Trophoblast cell (in vitro differentiated cells and primary cell): ENCODE data around the gene ASCC1.

Experiments
- DNase-seq, 2 donors: peaks; one replicate each; pipeline ENCODE4 v3.0.0-alpha.2; 2016
- H2AFZ ChIP-seq: 2 replicates; pipeline ENCODE4 v1.6.1; 2013; ENCODE audit warnings: low read length, moderate library complexity, mild to moderate bottlenecking; ENCODE audit not compliant: insufficient read depth, poor library complexity
- H2AK5ac ChIP-seq: 2 replicates; pipeline ENCODE4 v1.6.1; 2013; ENCODE audit warnings: mild to moderate bottlenecking, low read length
- H2BK120ac ChIP-seq: 2 replicates; pipeline ENCODE4 v1.6.1; 2013; ENCODE audit warnings: low read length, mild to moderate bottlenecking, moderate library complexity; ENCODE audit not compliant: insufficient read depth, poor library complexity
- H2BK12ac ChIP-seq: 2 replicates; pipeline ENCODE4 v1.6.1; 2013; ENCODE audit warnings: mild to moderate bottlenecking, low read length, moderate library complexity
- H2BK5ac ChIP-seq: 2 replicates; pipeline ENCODE4 v1.6.1; 2013; ENCODE audit warnings: low read length, low read depth, moderate library complexity, mild to moderate bottlenecking; ENCODE audit not compliant: poor library complexity
- H3K14ac ChIP-seq: 2 replicates; pipeline ENCODE4 v1.6.1; 2013; ENCODE audit warnings: mild to moderate bottlenecking, low read length
- H3K18ac ChIP-seq: 2 replicates; pipeline ENCODE4 v1.6.1; 2013; ENCODE audit warnings: mild to moderate bottlenecking, low read length
- H3K23ac ChIP-seq: 2 replicates; pipeline ENCODE4 v1.6.1; 2013; ENCODE audit warnings: low read length
- H3K27ac ChIP-seq: 2 replicates; pipeline ENCODE4 v1.5.1; 2013; ENCODE audit warnings: low read depth, mild to moderate bottlenecking, inconsistent platforms, low read length, moderate library complexity
- H3K27me3 ChIP-seq: 2 replicates; pipeline ENCODE4 v1.6.1; 2013; ENCODE audit warnings: inconsistent platforms, mild to moderate bottlenecking, low read length, moderate library complexity; ENCODE audit not compliant: insufficient read depth
- H3K36me3 ChIP-seq, 2 experiments: 1 replicate in 1 of 2; 2 replicates in 1 of 2; pipeline ENCODE4 v1.6.1; 2013; ENCODE audit warnings: low read length in 2 of 2, mild to moderate bottlenecking in 2 of 2, moderate library complexity in 1 of 2; ENCODE audit not compliant: insufficient read depth in 2 of 2, control insufficient read depth in 1 of 2
- H3K4ac ChIP-seq: 2 replicates; pipeline ENCODE4 v1.6.1; 2013; ENCODE audit warnings: low read depth, mild to moderate bottlenecking, low read length, moderate library complexity
- H3K4me1 ChIP-seq, 2 experiments: 1 replicate in 1 of 2; 2 replicates in 1 of 2; pipeline ENCODE4 v1.6.1; 2013; ENCODE audit warnings: low read length in 2 of 2, mild to moderate bottlenecking in 2 of 2, moderate library complexity in 1 of 2; ENCODE audit not compliant: insufficient read depth in 2 of 2, control insufficient read depth in 1 of 2
- H3K4me2 ChIP-seq: 2 replicates; pipeline ENCODE4 v1.6.1; 2013; ENCODE audit warnings: inconsistent platforms, mild to moderate bottlenecking, low read length, moderate library complexity
- H3K4me3 ChIP-seq: 2 replicates; pipeline ENCODE4 v1.5.1; 2013; ENCODE audit warnings: mild to moderate bottlenecking, low read depth, low read length, inconsistent platforms
- H3K79me1 ChIP-seq: one replicate; pipeline ENCODE4 v1.6.1; 2013; ENCODE audit warnings: low read length
- H3K79me2 ChIP-seq: 2 replicates; pipeline ENCODE4 v1.6.1; 2013; ENCODE audit warnings: low read length, mild to moderate bottlenecking; ENCODE audit not compliant: control insufficient read depth, insufficient read depth, poor library complexity
- H3K9ac ChIP-seq: 2 replicates; pipeline ENCODE4 v1.6.1; 2013; ENCODE audit warnings: mild to moderate bottlenecking, low read length
- H3K9me3 ChIP-seq: 2 replicates; pipeline ENCODE4 v1.6.1; 2013; ENCODE audit warnings: low read depth, mild to moderate bottlenecking, control low read depth, inconsistent platforms, low read length; ENCODE audit not compliant: insufficient read depth
- H4K12ac ChIP-seq: 2 replicates; pipeline ENCODE4 v1.6.1; 2013; ENCODE audit warnings: low read depth, mild to moderate bottlenecking, low read length, moderate library complexity
- H4K8ac ChIP-seq: 2 replicates; pipeline ENCODE4 v1.6.1; 2013; ENCODE audit warnings: low read depth, mild to moderate bottlenecking, low read length, moderate library complexity
- H4K91ac ChIP-seq: one replicate; pipeline ENCODE4 v1.6.1; 2013; ENCODE audit warnings: low read depth, mild to moderate bottlenecking, low read length, moderate library complexity
- WGBS: extraction: QIAGEN DNeasy Blood & Tissue Kit; methylation state at CpG from one replicate; pipeline ENCODE4 v1.1.7; 2013; ENCODE audit warnings: missing lambda C conversion rate; ENCODE audit not compliant: insufficient read length, insufficient coverage; ENCODE audit errors: extremely low coverage; 5-methylcytosine and 5-hydroxymethylcytosine counted together

The ASCC1 gene

DNA sequence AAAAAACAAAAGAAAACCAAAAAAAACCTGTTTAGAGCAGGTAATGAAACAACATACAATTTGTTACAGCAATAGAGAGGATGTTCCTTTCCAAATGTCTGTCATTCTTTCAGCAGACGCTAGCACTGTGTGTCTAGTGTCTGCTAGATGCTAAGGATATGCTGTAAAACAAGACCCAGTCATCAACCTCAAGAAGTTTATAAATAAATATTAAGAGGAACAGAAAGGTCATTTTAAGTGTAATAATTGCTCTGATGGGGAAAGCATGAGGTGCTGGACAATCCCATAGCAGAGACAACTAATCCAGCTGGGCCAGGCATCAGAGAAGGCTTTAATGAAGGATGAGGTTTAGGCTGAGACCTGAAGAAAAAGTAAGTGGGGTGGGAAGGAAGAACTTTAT lies 23.3 kb upstream of the ASCC1 start:
- Histone ChIP-seq H2BK12ac (no peak overlapping the region), H2BK120ac (no peak overlapping the region), H3K23ac (no peak overlapping the region), H3K4me2 (no peak overlapping the region), H3K27me3 (no peaks in the 10 kb centered on the region), H3K14ac (no peak overlapping the region), H3K4me1 (peaks cover 6 to 7% of the 10 kb centered on the region in 2 experiments), H3K4me3 (no peak overlapping the region), H3K18ac (no peak overlapping the region), H3K79me1 (no peaks in the 10 kb centered on the region), H2AK5ac (no peak overlapping the region), H4K91ac (no peak overlapping the region), H3K9ac (no peak overlapping the region), H4K8ac (no peak overlapping the region), H2AFZ (no peak overlapping the region), H3K27ac (no peak overlapping the region), H2BK5ac (no peak overlapping the region), H4K12ac (no peak overlapping the region), H3K9me3 (peaks cover 2% of the 10 kb centered on the region), H3K4ac (no peak overlapping the region), H3K36me3 (peaks cover 5 to 8% of the 10 kb centered on the region in 2 experiments), H3K79me2 (no peaks in the 10 kb centered on the region)
- no CpG with 5 or more reads among the region's 1 CpG for WGBS
- DNase-seq: no peak

DNA sequence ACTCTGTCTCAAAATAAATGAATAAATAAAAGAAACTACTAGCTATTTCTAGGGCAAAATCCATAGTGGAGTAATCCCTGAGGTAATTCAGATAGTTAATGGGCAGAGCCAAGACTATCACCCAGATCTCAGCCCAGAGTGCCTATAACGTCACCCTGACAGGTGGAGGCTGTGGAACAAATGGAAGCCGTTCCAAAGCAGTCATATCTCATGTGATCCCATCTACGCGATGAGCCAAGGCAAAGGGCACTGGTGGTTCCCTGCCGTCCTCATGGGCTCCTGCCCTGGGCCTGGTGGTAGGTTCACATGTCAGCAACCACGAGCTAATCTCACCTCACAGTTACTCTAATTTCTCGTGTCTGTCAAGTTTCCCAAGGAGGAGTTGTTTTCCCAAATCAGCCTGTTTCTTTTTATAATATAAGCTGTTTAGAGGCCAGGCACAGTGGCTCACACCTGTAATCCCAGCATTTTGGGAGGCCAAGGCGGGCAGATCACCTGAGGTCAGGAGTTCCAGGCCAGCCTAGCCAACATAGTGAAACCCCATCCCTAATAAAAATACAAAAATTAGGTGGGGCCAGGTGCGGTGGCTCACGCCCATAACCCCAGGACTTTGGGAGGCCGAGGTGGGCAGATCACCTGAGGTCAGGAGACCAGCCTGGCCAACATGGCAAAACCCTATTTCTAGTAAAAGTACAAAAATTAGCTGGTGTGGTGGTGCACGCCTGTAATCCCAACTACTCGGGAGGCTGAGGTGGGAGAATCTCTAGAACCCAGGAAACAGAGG lies 22.5 kb upstream of the ASCC1 start:
- H2AK5ac ChIP-seq: no peak overlapping the region
- H3K9ac ChIP-seq: no peak overlapping the region
- H3K4me1 ChIP-seq: peaks cover 3 to 4% of the 10 kb centered on the region in 2 experiments
- H4K12ac ChIP-seq: no peak overlapping the region
- H3K36me3 ChIP-seq: peaks cover 7 to 10% of the 10 kb centered on the region in 2 experiments
- H3K79me2 ChIP-seq: no peaks in the 10 kb centered on the region
- no peak overlapping the region for H4K91ac ChIP-seq
- WGBS: no CpG with 5 or more reads among the region's 13 CpGs
- no peak overlapping the region for H3K23ac ChIP-seq
- H3K27ac ChIP-seq: no peak overlapping the region
- no peak overlapping the region for H2AFZ ChIP-seq
- no peaks in the 10 kb centered on the region for H3K27me3 ChIP-seq
- H3K4ac ChIP-seq: no peak overlapping the region
- no peak overlapping the region for H2BK5ac ChIP-seq
- H3K79me1 ChIP-seq: no peaks in the 10 kb centered on the region
- no peak overlapping the region for H3K14ac ChIP-seq
- no peak overlapping the region for H3K4me2 ChIP-seq
- no peak overlapping the region for H4K8ac ChIP-seq
- H2BK120ac ChIP-seq: no peak overlapping the region
- DNase-seq: no peak
- no peak overlapping the region for H3K4me3 ChIP-seq
- H2BK12ac ChIP-seq: no peak overlapping the region
- peaks cover 2% of the 10 kb centered on the region for H3K9me3 ChIP-seq
- no peak overlapping the region for H3K18ac ChIP-seq

DNA sequence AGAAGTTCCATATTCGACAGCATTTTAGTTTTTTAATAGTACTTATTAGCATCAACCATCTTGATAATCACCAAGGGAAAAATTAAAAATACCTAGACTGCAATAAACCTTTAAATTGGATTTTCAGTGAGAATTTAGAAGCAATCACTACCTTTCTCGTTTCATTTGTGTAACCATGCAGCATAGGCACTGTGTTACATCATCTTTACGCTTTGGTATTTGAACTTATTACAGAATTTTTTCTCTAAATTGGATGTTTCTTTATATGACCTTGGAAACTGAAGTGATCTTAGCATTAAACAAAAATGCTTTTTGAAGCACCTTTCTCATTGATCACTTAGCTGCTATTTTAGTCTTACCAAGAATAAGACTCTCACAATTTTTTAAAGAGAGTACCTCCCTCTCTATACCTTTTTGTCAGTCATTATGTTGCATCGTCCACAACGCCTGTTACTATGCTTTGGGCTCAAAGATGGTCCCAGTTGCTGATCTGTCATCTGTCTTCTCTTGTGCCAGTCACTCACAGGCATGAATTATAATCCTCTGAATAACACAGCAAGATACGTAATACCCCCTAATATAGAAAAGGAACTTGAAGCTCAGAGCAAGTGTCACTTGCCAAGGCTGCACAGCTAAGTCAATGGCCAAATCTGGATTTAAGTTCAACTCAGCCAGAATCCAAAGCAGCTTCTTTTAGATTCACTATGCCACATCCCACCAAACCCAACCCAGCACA lies 19.6 kb upstream of the ASCC1 start:
- no peak overlapping the region for H3K4me2 ChIP-seq
- H2AK5ac ChIP-seq: no peak overlapping the region
- no peaks in the 10 kb centered on the region for H3K9me3 ChIP-seq
- peaks cover 17 to 19% of the 10 kb centered on the region in 2 experiments for H3K36me3 ChIP-seq
- no peaks in the 10 kb centered on the region for H3K79me2 ChIP-seq
- H2AFZ ChIP-seq: no peak overlapping the region
- H3K27ac ChIP-seq: no peak overlapping the region
- no peak overlapping the region for H4K12ac ChIP-seq
- no peak overlapping the region for H2BK5ac ChIP-seq
- no CpG with 5 or more reads among the region's 6 CpGs for WGBS
- no peak overlapping the region for H3K14ac ChIP-seq
- DNase-seq: no peak
- no peak overlapping the region for H2BK12ac ChIP-seq
- no peak overlapping the region for H3K18ac ChIP-seq
- H3K79me1 ChIP-seq: no peaks in the 10 kb centered on the region
- H4K8ac ChIP-seq: no peak overlapping the region
- no peak overlapping the region for H3K4me3 ChIP-seq
- no peak overlapping the region for H3K9ac ChIP-seq
- no peak overlapping the region for H3K4ac ChIP-seq
- no peaks in the 10 kb centered on the region for H3K27me3 ChIP-seq
- no peak overlapping the region for H3K23ac ChIP-seq
- H2BK120ac ChIP-seq: no peak overlapping the region
- H4K91ac ChIP-seq: no peak overlapping the region
- H3K4me1 ChIP-seq: no peaks in the 10 kb centered on the region

GRCh38 chr10:72234560-72235095 lies 18.6 kb upstream of the ASCC1 start:
- no peak for DNase-seq
- Histone ChIP-seq H4K91ac (no peak overlapping the region), H3K27me3 (no peaks in the 10 kb centered on the region), H3K4ac (no peak overlapping the region), H3K23ac (no peak overlapping the region), H4K12ac (no peak overlapping the region), H3K4me2 (no peak overlapping the region), H3K4me3 (no peak overlapping the region), H3K9me3 (no peaks in the 10 kb centered on the region), H3K18ac (no peak overlapping the region), H3K9ac (no peak overlapping the region), H2BK120ac (no peak overlapping the region), H2AK5ac (no peak overlapping the region), H2AFZ (no peak overlapping the region), H3K4me1 (no peaks in the 10 kb centered on the region), H3K79me2 (no peaks in the 10 kb centered on the region), H2BK5ac (no peak overlapping the region), H3K79me1 (no peaks in the 10 kb centered on the region), H2BK12ac (no peak overlapping the region), H4K8ac (no peak overlapping the region), H3K14ac (no peak overlapping the region), H3K36me3 (peaks cover 17 to 19% of the 10 kb centered on the region in 2 experiments), H3K27ac (no peak overlapping the region)
- WGBS: no CpG with 5 or more reads among the region's 6 CpGs
